Measurements from ENCODE around the gene MRPL55. TPM values are rescaled to one million over a fixed set of nuclear protein-coding genes. Genes with fewer than 3 reads are reported as not detected.

The MRPL55 gene
- total RNA-seq, 1 experiment from 2014 or later = 76.6 TPM

DNA sequence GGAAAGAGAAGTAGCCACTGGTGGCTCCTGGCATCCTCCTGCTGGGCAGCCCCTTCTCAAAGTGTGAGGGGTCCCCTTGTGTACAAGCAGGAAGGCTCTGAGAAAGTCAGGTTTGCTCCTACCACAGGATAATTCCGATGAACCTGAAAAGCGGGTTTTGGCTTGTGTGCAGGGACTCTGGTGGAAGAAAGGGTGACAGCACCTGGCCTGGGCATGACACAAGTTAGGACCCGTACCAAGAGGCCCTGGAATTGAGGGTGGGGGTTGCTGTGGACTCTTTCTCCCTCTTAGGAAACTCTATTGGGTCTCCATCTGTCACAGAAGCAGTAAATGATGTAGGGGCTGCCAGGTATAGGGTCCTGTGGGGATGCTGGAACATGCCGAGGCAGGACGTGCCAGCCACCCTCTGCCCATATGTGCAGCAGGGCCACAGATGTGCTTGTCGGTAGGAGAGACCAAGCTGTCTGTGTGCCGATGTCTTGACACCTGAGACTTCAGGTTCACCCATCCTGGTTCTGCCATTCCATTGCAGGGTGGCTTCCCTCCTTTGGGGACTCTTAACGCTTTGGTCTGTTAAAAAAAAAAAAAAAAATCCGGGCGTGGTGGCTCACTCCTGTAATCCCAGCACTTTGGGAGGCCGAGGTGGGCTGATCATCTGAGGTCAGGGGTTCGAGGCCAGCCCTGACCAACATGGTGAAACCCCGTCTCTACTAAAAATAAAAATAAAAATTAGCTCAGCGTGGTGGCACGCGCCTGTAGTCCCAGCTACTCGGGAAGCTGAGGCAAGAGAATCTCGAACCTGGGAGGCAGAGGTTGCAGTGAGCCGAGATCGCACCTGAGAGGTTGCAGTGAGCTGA is 15.8 kb downstream of the MRPL55 start:
- peaks cover 60% of the 10 kb centered on the region for H3K36me3 ChIP-seq (ENCODE audit: insufficient read depth, low read length)
- H3K4me2 ChIP-seq (ENCODE audit: low read depth, low read length, poor library complexity, severe bottlenecking) = no peak overlapping the region

DNA sequence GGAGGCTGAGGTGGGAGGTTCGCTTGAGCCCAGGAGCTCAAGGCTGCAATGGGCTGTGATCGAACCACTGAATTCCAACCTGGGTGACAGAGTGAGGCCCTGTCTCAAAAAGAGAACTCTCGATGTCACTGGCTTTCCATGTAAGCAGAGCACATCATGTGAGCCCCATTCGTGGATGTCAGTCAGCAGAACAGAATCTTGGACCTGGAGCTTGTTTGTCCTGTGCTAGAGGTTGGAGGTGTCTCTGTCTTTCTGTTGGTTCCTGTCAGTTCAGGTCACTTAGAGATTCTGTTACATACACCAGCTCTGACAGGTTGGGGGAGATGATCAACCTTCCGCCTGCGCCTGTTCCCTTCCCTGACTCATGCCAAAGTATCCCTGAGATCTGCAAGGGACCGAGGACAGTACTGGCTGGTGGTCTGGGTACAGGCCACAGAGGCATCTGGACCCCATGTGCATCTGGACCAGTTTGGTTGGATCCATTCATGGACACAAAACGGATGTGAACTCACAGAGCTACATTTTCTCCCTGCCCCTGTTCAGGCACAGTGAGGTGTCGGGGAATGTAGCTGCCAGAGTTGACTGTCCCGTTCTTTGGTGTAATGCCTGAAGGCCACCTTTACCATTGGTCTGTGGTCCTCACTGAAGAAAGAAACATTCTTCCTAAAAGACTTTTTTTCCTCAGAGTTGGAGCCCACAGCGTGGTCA is 16.6 kb downstream of the MRPL55 start:
- H2AFZ ChIP-seq (ENCODE audit: low read length) = no peak overlapping the region
- H3K27ac ChIP-seq (ENCODE audit: low read length) = no peak overlapping the region
- no peak overlapping the region for H3K4me3 ChIP-seq (ENCODE audit: low read length)
- peaks cover 99% of the 10 kb centered on the region for H3K79me2 ChIP-seq (ENCODE audit: low read length)
- no peak overlapping the region for H3K9ac ChIP-seq (ENCODE audit: low read length)
- H3K9me2 ChIP-seq (replicated peaks; ENCODE audit: insufficient read depth, low read length) = no peaks in the 10 kb centered on the region
- no peaks in the 10 kb centered on the region for H3K27me3 ChIP-seq (ENCODE audit: low read length)
- H4K20me1 ChIP-seq (ENCODE audit: insufficient read depth, low read depth, low read length) = peaks cover 90% of the 10 kb centered on the region
- peaks cover 19% of the 10 kb centered on the region for H3K9me3 ChIP-seq (ENCODE audit: low read length)
- no peak for DNase-seq
- peaks cover 57% of the 10 kb centered on the region for H3K36me3 ChIP-seq (ENCODE audit: insufficient read depth, low read length)
- H3K4me1 ChIP-seq (ENCODE audit: low read length) = no peaks in the 10 kb centered on the region
- no peak overlapping the region for H3K4me2 ChIP-seq (ENCODE audit: low read depth, low read length, poor library complexity, severe bottlenecking)

More for the DNA sequence above, 15.8 kb downstream of the MRPL55 start:
- no peak for DNase-seq
- peaks cover 19% of the 10 kb centered on the region for H3K9me3 ChIP-seq (ENCODE audit: low read length)
- H2AFZ ChIP-seq (ENCODE audit: low read length) = no peak overlapping the region
- H3K9me2 ChIP-seq (replicated peaks; ENCODE audit: insufficient read depth, low read length) = no peaks in the 10 kb centered on the region
- no peak overlapping the region for H3K9ac ChIP-seq (ENCODE audit: low read length)
- H4K20me1 ChIP-seq (ENCODE audit: insufficient read depth, low read depth, low read length) = peaks cover 89% of the 10 kb centered on the region
- no peak overlapping the region for H3K27ac ChIP-seq (ENCODE audit: low read length)
- no peaks in the 10 kb centered on the region for H3K4me1 ChIP-seq (ENCODE audit: low read length)
- H3K4me3 ChIP-seq (ENCODE audit: low read length) = no peak overlapping the region
- peaks cover 95% of the 10 kb centered on the region for H3K79me2 ChIP-seq (ENCODE audit: low read length)
- H3K27me3 ChIP-seq (ENCODE audit: low read length) = no peaks in the 10 kb centered on the region

DNA sequence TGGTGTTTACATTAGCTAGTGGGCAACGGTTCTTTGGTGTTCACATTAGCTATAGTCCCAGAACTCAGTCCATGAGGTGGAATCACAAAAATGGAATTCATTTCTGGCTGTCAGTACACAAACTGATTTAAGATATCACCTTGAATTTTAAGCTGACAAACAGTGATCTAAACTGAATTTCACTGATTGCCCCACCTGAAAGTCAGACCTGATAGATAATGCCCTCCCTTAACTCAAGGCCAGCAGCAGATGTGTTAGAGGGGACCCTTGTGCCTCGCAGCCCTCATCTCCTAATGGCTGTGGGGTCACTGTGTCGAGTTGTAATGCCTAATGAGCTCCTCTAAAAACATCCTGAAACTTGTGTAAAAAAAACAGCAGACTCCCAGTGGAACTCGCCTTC is 18.0 kb downstream of the MRPL55 start:
- Histone ChIP-seq H3K4me2 (ENCODE audit: low read depth, low read length, poor library complexity, severe bottlenecking) (no peak overlapping the region), H4K20me1 (ENCODE audit: insufficient read depth, low read depth, low read length) (peaks cover 88% of the 10 kb centered on the region), H3K9me2 (replicated peaks; ENCODE audit: insufficient read depth, low read length) (no peaks in the 10 kb centered on the region), H3K4me1 (ENCODE audit: low read length) (no peaks in the 10 kb centered on the region), H3K27me3 (ENCODE audit: low read length) (no peaks in the 10 kb centered on the region), H3K9me3 (ENCODE audit: low read length) (peaks cover 19% of the 10 kb centered on the region), H2AFZ (ENCODE audit: low read length) (no peak overlapping the region), H3K79me2 (ENCODE audit: low read length) (peaks cover 100% of the 10 kb centered on the region), H3K9ac (ENCODE audit: low read length) (no peak overlapping the region), H3K27ac (ENCODE audit: low read length) (no peak overlapping the region), H3K36me3 (ENCODE audit: insufficient read depth, low read length) (peaks cover 57% of the 10 kb centered on the region), H3K4me3 (ENCODE audit: low read length) (no peak overlapping the region)
- no peak for DNase-seq

DNA sequence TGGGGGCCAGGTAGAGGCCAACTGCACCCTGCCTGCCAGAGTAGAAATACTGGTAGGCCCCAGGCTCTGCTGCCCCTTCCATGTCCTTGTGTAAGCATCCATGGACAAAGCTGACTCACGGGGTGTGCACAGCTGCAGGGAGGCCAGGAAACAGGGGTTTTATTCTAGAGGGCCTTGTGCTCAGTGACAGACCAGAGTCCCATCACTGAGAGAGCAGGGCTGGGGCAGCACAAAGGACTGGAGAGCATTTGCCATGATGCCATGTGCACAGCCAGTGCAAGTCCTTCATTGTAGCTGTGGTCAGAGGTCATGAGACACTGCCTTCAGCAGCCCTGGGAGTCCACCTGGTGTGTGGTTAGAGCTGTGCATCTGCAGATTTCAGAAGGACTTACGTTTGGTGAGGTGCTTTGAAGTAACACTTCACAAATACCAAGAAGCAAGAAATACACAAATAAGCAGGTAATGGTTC is 18.5 kb downstream of the MRPL55 start:
- H3K27me3 ChIP-seq (ENCODE audit: low read length) = no peaks in the 10 kb centered on the region
- no peak for DNase-seq
- peaks cover 100% of the 10 kb centered on the region for H3K79me2 ChIP-seq (ENCODE audit: low read length)
- no peak overlapping the region for H3K4me3 ChIP-seq (ENCODE audit: low read length)
- H3K9me2 ChIP-seq (replicated peaks; ENCODE audit: insufficient read depth, low read length) = no peaks in the 10 kb centered on the region
- no peaks in the 10 kb centered on the region for H3K4me1 ChIP-seq (ENCODE audit: low read length)
- no peak overlapping the region for H3K9ac ChIP-seq (ENCODE audit: low read length)
- H3K36me3 ChIP-seq (ENCODE audit: insufficient read depth, low read length) = peaks cover 55% of the 10 kb centered on the region
- H4K20me1 ChIP-seq (ENCODE audit: insufficient read depth, low read depth, low read length) = peaks cover 88% of the 10 kb centered on the region
- no peak overlapping the region for H2AFZ ChIP-seq (ENCODE audit: low read length)
- H3K27ac ChIP-seq (ENCODE audit: low read length) = no peak overlapping the region
- H3K9me3 ChIP-seq (ENCODE audit: low read length) = peaks cover 19% of the 10 kb centered on the region
- H3K4me2 ChIP-seq (ENCODE audit: low read depth, low read length, poor library complexity, severe bottlenecking) = no peak overlapping the region

DNA sequence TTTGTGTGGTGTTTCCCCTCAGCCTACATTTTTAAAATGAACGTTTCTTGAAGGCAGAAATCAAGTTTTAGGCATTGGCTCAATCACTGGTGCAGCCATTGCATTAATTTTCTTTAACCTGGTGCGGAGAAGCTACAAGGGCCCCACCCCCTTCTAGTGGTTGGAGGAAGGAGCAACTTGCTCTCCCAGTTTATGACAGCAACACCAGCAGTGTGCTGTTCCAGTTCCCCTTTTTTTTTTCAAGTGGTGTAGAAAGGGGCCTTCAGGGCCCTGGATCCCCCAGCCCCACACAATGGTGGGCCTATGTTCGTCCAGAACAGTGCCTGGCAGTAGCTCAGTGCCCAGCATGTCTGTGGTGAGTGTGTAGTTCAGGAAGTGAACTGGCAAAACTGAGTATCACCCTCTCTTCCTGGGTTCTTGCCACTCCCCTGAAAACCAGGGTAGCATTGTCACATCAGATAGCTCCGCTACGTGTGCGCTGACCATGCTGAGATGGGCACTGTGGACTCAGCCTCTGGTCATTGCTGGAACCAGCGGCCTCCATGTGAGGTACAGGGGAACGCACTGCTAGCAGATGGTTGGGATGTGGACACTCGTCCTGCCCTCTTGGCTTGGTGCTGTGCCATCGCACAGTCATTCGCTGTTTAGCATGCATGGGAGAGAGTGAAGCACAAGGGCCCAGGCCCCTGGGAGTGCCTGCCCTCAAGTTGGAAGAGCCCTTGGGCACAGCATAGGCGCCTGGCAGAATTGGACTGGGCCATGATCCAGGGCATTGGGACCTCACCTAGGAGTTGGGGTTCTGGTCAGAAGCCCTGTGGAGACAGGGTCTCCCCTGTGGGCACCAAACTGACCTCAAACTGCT is 19.3 kb downstream of the MRPL55 start:
- H3K4me1 ChIP-seq (ENCODE audit: low read length) = peaks cover 7% of the 10 kb centered on the region
- no peak for DNase-seq
- peaks cover 100% of the 10 kb centered on the region for H3K79me2 ChIP-seq (ENCODE audit: low read length)
- peaks cover 19% of the 10 kb centered on the region for H3K9me3 ChIP-seq (ENCODE audit: low read length)
- H3K9me2 ChIP-seq (replicated peaks; ENCODE audit: insufficient read depth, low read length) = no peaks in the 10 kb centered on the region
- H4K20me1 ChIP-seq (ENCODE audit: insufficient read depth, low read depth, low read length) = peaks cover 88% of the 10 kb centered on the region
- H2AFZ ChIP-seq (ENCODE audit: low read length) = no peak overlapping the region
- no peaks in the 10 kb centered on the region for H3K27me3 ChIP-seq (ENCODE audit: low read length)
- no peak overlapping the region for H3K9ac ChIP-seq (ENCODE audit: low read length)
- H3K4me3 ChIP-seq (ENCODE audit: low read length) = no peak overlapping the region
- no peak overlapping the region for H3K4me2 ChIP-seq (ENCODE audit: low read depth, low read length, poor library complexity, severe bottlenecking)
- no peak overlapping the region for H3K27ac ChIP-seq (ENCODE audit: low read length)
- peaks cover 54% of the 10 kb centered on the region for H3K36me3 ChIP-seq (ENCODE audit: insufficient read depth, low read length)

DNA sequence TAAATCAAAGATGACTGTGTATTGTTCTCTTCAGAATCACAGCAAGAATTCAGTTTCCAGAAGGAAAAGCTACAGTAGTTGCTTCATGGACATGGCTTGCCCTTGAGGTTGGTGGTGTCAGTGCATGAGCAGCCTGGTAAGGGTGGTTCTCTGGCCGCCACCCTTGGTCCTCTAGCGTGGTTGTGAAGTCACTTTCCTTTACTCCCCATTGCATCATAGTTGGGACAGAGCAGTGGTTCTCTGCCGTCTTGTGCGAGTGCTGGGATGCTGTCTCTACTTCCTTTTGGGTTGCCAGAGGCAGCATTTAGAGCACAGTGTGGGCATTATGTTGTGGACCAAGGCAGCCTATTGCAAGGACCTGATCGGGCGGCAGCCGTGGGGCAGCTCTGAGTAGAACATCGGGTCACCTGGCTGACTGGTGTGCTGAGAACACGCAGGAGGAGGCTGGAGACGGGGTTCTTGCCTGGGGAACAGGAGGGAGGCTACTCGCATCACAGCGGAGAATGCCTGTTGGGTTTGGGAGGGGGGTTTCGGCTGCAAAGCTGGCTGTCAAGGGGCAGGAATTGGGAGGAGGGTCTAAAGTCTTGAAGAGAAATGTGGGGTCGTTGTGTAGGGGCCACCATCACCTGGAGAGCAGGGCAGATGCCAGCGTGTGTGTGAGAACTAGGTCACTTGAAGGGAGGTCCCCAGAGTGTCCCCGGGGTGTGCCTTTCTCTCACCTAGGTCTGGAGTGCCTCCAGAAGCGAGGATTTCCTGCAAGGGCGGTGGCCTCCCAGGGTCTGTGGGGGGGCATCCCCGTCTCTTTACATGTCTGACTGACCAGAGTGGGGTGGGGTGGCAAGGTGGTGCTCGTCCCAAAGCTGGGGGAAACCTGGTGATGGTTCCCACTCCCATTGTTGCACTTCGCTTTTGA is 20.3 kb downstream of the MRPL55 start:
- H3K4me1 ChIP-seq (ENCODE audit: low read length) = peaks cover 16% of the 10 kb centered on the region
- H3K4me2 ChIP-seq (ENCODE audit: low read depth, low read length, poor library complexity, severe bottlenecking) = no peak overlapping the region
- peaks cover 100% of the 10 kb centered on the region for H3K79me2 ChIP-seq (ENCODE audit: low read length)
- H3K27ac ChIP-seq (ENCODE audit: low read length) = no peak overlapping the region
- H3K9ac ChIP-seq (ENCODE audit: low read length) = no peak overlapping the region
- H3K27me3 ChIP-seq (ENCODE audit: low read length) = no peaks in the 10 kb centered on the region
- no peak overlapping the region for H3K4me3 ChIP-seq (ENCODE audit: low read length)
- no peak overlapping the region for H2AFZ ChIP-seq (ENCODE audit: low read length)
- H3K9me2 ChIP-seq (replicated peaks; ENCODE audit: insufficient read depth, low read length) = no peaks in the 10 kb centered on the region
- H3K9me3 ChIP-seq (ENCODE audit: low read length) = peaks cover 13% of the 10 kb centered on the region; the same call in 1 of the 2 replicates
- peaks cover 90% of the 10 kb centered on the region for H4K20me1 ChIP-seq (ENCODE audit: insufficient read depth, low read depth, low read length)
- DNase-seq = no peak
- peaks cover 44% of the 10 kb centered on the region for H3K36me3 ChIP-seq (ENCODE audit: insufficient read depth, low read length)

DNA sequence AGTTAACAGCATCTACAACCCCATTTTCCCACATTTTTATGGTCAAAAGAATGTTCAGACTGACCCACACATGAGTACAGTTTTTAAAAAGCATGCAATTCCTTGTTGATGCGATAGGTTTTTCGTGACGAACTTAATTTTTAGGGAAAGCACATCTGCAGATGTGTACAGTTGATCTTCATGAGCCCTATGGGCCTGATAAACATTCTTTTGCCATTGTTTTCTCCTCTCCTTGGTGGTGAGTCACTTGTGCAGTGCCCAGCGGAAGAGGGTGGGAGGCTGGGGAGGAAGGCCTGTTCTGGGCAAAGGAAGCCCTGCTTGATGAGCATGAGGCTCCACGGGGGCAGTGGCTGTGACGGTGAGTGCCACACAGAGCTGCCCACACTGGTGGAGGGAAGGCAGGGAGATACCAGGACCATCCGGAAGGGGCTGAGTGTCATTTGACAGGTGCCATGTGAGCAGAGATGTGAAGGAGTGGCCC is 21.3 kb downstream of the MRPL55 start:
- Histone ChIP-seq H3K4me3 (ENCODE audit: low read length) (no peak overlapping the region), H4K20me1 (ENCODE audit: insufficient read depth, low read depth, low read length) (peaks cover 94% of the 10 kb centered on the region), H3K27ac (ENCODE audit: low read length) (no peak overlapping the region), H2AFZ (ENCODE audit: low read length) (no peak overlapping the region), H3K9me3 (ENCODE audit: low read length) (peaks cover 9% of the 10 kb centered on the region; the same call in 1 of the 2 replicates), H3K4me2 (ENCODE audit: low read depth, low read length, poor library complexity, severe bottlenecking) (no peak overlapping the region), H3K9me2 (replicated peaks; ENCODE audit: insufficient read depth, low read length) (no peaks in the 10 kb centered on the region), H3K36me3 (ENCODE audit: insufficient read depth, low read length) (peaks cover 44% of the 10 kb centered on the region), H3K79me2 (ENCODE audit: low read length) (peaks cover 100% of the 10 kb centered on the region), H3K9ac (ENCODE audit: low read length) (no peak overlapping the region), H3K27me3 (ENCODE audit: low read length) (no peaks in the 10 kb centered on the region), H3K4me1 (ENCODE audit: low read length) (peaks cover 17% of the 10 kb centered on the region)
- DNase-seq = no peak

Measured in Karpas-422 (cell line).